Astrocyte (in vitro differentiated cells and primary cell): ENCODE results near the gene ARHGAP19. TPM values are rescaled to one million over a fixed set of nuclear protein-coding genes. Genes with fewer than 3 reads are reported as not detected.

Source experiments
- DNase-seq: peaks from one replicate; pipeline ENCODE4 v3.0.0-alpha.2; 2010; ENCODE audit warnings: low read depth
- FAIRE-seq: peaks from 2 replicates; lab custom pipeline; 2011; peaks lifted over from hg19 to GRCh38; lab: Jason Lieb, UNC
- H2AFZ ChIP-seq: 2 replicates; pipeline ENCODE4 v1.6.0; 2012; ENCODE audit warnings: low read depth, low read length, inconsistent platforms
- H3K27ac ChIP-seq: 2 replicates; pipeline ENCODE4 v1.5.1; 2011; ENCODE audit warnings: low read depth, low read length, inconsistent platforms
- H3K27me3 ChIP-seq: 2 replicates; pipeline ENCODE4 v1.6.0; 2011; ENCODE audit warnings: low read length, inconsistent platforms; ENCODE audit not compliant: insufficient read depth
- H3K36me3 ChIP-seq: 2 replicates; pipeline ENCODE4 v1.5.1; 2011; ENCODE audit warnings: low read length, inconsistent platforms; ENCODE audit not compliant: insufficient read depth
- H3K4me1 ChIP-seq: 2 replicates; pipeline ENCODE4 v1.5.1; 2011; ENCODE audit warnings: low read length, inconsistent platforms; ENCODE audit not compliant: insufficient read depth
- H3K4me2 ChIP-seq: 2 replicates; pipeline ENCODE4 v1.6.0; 2012; ENCODE audit warnings: low read length, inconsistent platforms
- H3K4me3 ChIP-seq: 2 replicates; pipeline ENCODE4 v1.5.1; 2011; ENCODE audit warnings: low read depth, mild to moderate bottlenecking, low read length, inconsistent platforms; ENCODE audit not compliant: insufficient read depth
- H3K79me2 ChIP-seq: 2 replicates; pipeline ENCODE4 v1.6.0; 2012; ENCODE audit warnings: mild to moderate bottlenecking, low read length, inconsistent platforms; ENCODE audit not compliant: insufficient read depth
- H3K9ac ChIP-seq: 2 replicates; pipeline ENCODE4 v1.6.0; 2012; ENCODE audit warnings: mild to moderate bottlenecking, low read length, inconsistent platforms
- H3K9me3 ChIP-seq: 2 replicates; pipeline ENCODE4 v1.5.1; 2012; ENCODE audit warnings: low read depth, mild to moderate bottlenecking, low read length, inconsistent platforms; ENCODE audit not compliant: insufficient read depth
- H4K20me1 ChIP-seq: 2 replicates; pipeline ENCODE4 v1.6.0; 2012; ENCODE audit warnings: low read length, inconsistent platforms; ENCODE audit not compliant: insufficient read depth
- H3K27ac Mint-ChIP-seq: one replicate; pipeline ENCODE4 v1.8.0; 2021; ENCODE audit warnings: mild to moderate bottlenecking, mixed read lengths; ENCODE audit not compliant: unreplicated experiment
- H3K27me3 Mint-ChIP-seq: one replicate; pipeline ENCODE4 v1.8.0; 2021; ENCODE audit warnings: low read depth, mixed read lengths; ENCODE audit not compliant: unreplicated experiment
- H3K36me3 Mint-ChIP-seq: one replicate; pipeline ENCODE4 v1.8.0; 2021; ENCODE audit warnings: low read depth, mixed read lengths; ENCODE audit not compliant: unreplicated experiment
- H3K4me1 Mint-ChIP-seq: one replicate; pipeline ENCODE4 v1.8.0; 2021; ENCODE audit warnings: low read depth, mixed read lengths; ENCODE audit not compliant: unreplicated experiment
- H3K4me3 Mint-ChIP-seq: one replicate; pipeline ENCODE4 v1.8.0; 2021; ENCODE audit warnings: mild to moderate bottlenecking, moderate library complexity, mixed read lengths; ENCODE audit not compliant: unreplicated experiment
- H3K9me3 Mint-ChIP-seq: one replicate; pipeline ENCODE4 v1.8.0; 2021; ENCODE audit warnings: mild to moderate bottlenecking, mixed read lengths; ENCODE audit not compliant: unreplicated experiment
- EZH2 ChIP-seq: IDR thresholded peaks from 2 replicates; pipeline ENCODE4 v1.6.1; 2012; ENCODE audit warnings: mild to moderate bottlenecking, low read length, inconsistent platforms; ENCODE audit not compliant: insufficient read depth
- total RNA-seq: library from RNA; stranded (reverse); gene quantifications from 2 replicates; pipeline ENCODE4 v1.2.1, GENCODE V29; 2021
- TF ChIP-seq, protein P1 (sequence below): IDR thresholded peaks from 2 replicates; pipeline ENCODE4 v1.5.1; 2011; ENCODE audit warnings: low read depth, mild to moderate bottlenecking, inconsistent platforms, low read length, moderate library complexity; ENCODE audit not compliant: insufficient read depth

Gene ARHGAP19
- total RNA-seq, 1 donor from 2014 or later: 9.0 TPM

DNA sequence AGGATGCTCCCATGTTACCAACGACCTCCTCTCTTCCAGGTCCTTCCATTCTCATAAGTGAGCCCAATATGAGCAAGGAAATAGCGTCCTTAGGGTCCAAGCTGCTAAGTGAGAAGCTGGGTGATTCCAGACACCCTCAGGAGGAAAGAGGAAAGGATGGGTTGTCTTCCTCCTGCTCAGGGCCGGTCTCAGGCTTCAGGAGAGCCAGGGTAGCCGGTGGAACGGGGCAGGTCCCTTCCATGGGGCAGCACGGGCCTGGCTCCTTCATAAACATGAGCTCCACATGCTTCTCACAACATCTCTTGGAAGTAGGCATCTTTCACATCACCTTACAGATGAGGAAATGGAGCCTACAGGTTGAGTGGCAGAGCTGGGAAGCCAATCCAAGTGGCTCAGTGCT, 119.4 kb downstream of the ARHGAP19 start:
- peaks cover 45% of the 10 kb centered on the region for H3K27me3 Mint-ChIP-seq
- H3K4me2 ChIP-seq: no peak overlapping the region
- no peak for FAIRE-seq
- no peak overlapping the region for H3K4me3 ChIP-seq
- no peaks in the 10 kb centered on the region for H3K79me2 ChIP-seq
- no peak overlapping the region for H3K4me3 Mint-ChIP-seq
- H3K9ac ChIP-seq: no peak overlapping the region
- H4K20me1 ChIP-seq: no peaks in the 10 kb centered on the region
- no peak overlapping the region for H2AFZ ChIP-seq
- DNase-seq: no peak
- TF ChIP-seq, protein P1, sequence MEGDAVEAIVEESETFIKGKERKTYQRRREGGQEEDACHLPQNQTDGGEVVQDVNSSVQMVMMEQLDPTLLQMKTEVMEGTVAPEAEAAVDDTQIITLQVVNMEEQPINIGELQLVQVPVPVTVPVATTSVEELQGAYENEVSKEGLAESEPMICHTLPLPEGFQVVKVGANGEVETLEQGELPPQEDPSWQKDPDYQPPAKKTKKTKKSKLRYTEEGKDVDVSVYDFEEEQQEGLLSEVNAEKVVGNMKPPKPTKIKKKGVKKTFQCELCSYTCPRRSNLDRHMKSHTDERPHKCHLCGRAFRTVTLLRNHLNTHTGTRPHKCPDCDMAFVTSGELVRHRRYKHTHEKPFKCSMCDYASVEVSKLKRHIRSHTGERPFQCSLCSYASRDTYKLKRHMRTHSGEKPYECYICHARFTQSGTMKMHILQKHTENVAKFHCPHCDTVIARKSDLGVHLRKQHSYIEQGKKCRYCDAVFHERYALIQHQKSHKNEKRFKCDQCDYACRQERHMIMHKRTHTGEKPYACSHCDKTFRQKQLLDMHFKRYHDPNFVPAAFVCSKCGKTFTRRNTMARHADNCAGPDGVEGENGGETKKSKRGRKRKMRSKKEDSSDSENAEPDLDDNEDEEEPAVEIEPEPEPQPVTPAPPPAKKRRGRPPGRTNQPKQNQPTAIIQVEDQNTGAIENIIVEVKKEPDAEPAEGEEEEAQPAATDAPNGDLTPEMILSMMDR: no peak
- no peak for TF ChIP-seq EZH2
- no peaks in the 10 kb centered on the region for H3K9me3 Mint-ChIP-seq
- no peaks in the 10 kb centered on the region for H3K9me3 ChIP-seq
- peaks cover 23% of the 10 kb centered on the region for H3K27me3 ChIP-seq
- H3K36me3 ChIP-seq: no peaks in the 10 kb centered on the region
- H3K4me1 ChIP-seq: no peaks in the 10 kb centered on the region
- H3K4me1 Mint-ChIP-seq: no peaks in the 10 kb centered on the region
- H3K27ac ChIP-seq: no peak overlapping the region
- no peak overlapping the region for H3K27ac Mint-ChIP-seq
- H3K36me3 Mint-ChIP-seq: no peaks in the 10 kb centered on the region

Other genes starting within 250 kb of the ARHGAP19 start
- gene SLIT1, start 106.7 kb downstream of the ARHGAP19 start, total RNA-seq: 0.23 TPM in 1 of 2 replicates, not detected in the other
- gene FRAT1, start 26.6 kb upstream of the ARHGAP19 start, total RNA-seq: 1.4 and 2.5 TPM in 2 replicates
- 7.4 and 7.8 TPM in 2 replicates for gene FRAT2, start 42.1 kb upstream of the ARHGAP19 start, total RNA-seq
- 45.0 and 52.1 TPM in 2 replicates for gene RRP12, start 108.7 kb upstream of the ARHGAP19 start, total RNA-seq
- 706 and 719 TPM in 2 replicates for gene PGAM1, start 133.6 kb upstream of the ARHGAP19 start, total RNA-seq
- gene EXOSC1, start 153.4 kb upstream of the ARHGAP19 start, total RNA-seq: 37.9 and 38.6 TPM in 2 replicates
- 51.1 and 53.5 TPM in 2 replicates for gene ZDHHC16, start 153.5 kb upstream of the ARHGAP19 start, total RNA-seq
- 84.4 and 97.2 TPM in 2 replicates for gene MMS19, start 205.8 kb upstream of the ARHGAP19 start, total RNA-seq
- 73.1 and 81.9 TPM in 2 replicates for gene UBTD1, start 206.3 kb upstream of the ARHGAP19 start, total RNA-seq